ENCODE measurements around the gene HABP4. TPM values are rescaled to one million over a fixed set of nuclear protein-coding genes. Genes with fewer than 3 reads are reported as not detected.

HABP4 gene
- total RNA-seq, 4 donors from 2014 or later = 6.3 to 13.4 (median 10.2) TPM

GRCh38 chr9:96487949-96488348 is 38.0 kb downstream of the HABP4 start:
- no peak for DNase-seq (ENCODE audit: low spot score in 2 of 2)
- H3K4me3 ChIP-seq (ENCODE audit: low read depth, poor library complexity, severe bottlenecking) = no peak overlapping the region
- 50 to 70% methylated on average over 10 of the region's 10 CpGs for WGBS, 2 donors
- intact Hi-C loops (cut with DNase I; ENCODE audit: low total_unique reads) = no loop called here
- no peak for TF ChIP-seq CTCF (IDR thresholded peaks at IDR 0.05)
- TF ChIP-seq POLR2A (IDR thresholded peaks at IDR 0.05) = no peak

GRCh38 chr9:96489482-96489979 is 39.6 kb downstream of the HABP4 start:
- no peak for DNase-seq (ENCODE audit: low spot score in 2 of 2)
- 88 to 91% methylated on average over 12 of the region's 12 CpGs for WGBS, 2 donors
- H3K4me3 ChIP-seq (ENCODE audit: low read depth, poor library complexity, severe bottlenecking) = no peak overlapping the region
- no peak for TF ChIP-seq POLR2A (IDR thresholded peaks at IDR 0.05)
- TF ChIP-seq CTCF (IDR thresholded peaks at IDR 0.05) = no peak
- intact Hi-C loops (cut with DNase I; ENCODE audit: low total_unique reads) = no loop called here

- intact Hi-C loops (cut with DNase I; ENCODE audit: low total_unique reads) = no loop called here
Observed at GRCh38 chr9:96490534-96491078, 40.6 kb downstream of the HABP4 start.

GRCh38 chr9:96491079-96491879 is 41.3 kb downstream of the HABP4 start:
- intact Hi-C loops (cut with DNase I; ENCODE audit: low total_unique reads) = no loop called here
- H3K4me3 ChIP-seq (ENCODE audit: low read depth, poor library complexity, severe bottlenecking) = no peak overlapping the region
- DNase-seq (ENCODE audit: low spot score in 2 of 2) = no peak
- 77 to 82% methylated on average over 10 of the region's 10 CpGs for WGBS, 2 donors
- peak in 1 of 3 donors; percentile 12 for TF ChIP-seq CTCF (IDR thresholded peaks at IDR 0.05)
- TF ChIP-seq POLR2A (IDR thresholded peaks at IDR 0.05) = no peak

More at GRCh38 chr9:96490534-96491078, 40.6 kb downstream of the HABP4 start:
- TF ChIP-seq POLR2A (IDR thresholded peaks at IDR 0.05) (no peak), CTCF (IDR thresholded peaks at IDR 0.05) (no peak)
- 95 to 96% methylated on average over 10 of the region's 10 CpGs for WGBS, 2 donors
- H3K4me3 ChIP-seq (ENCODE audit: low read depth, poor library complexity, severe bottlenecking) = no peak overlapping the region
- DNase-seq (ENCODE audit: low spot score in 2 of 2) = no peak

GRCh38 chr9:96491880-96492525 is 42.0 kb downstream of the HABP4 start:
- no peak for TF ChIP-seq CTCF (IDR thresholded peaks at IDR 0.05)
- TF ChIP-seq POLR2A (IDR thresholded peaks at IDR 0.05) = no peak
- intact Hi-C loops (cut with DNase I; ENCODE audit: low total_unique reads) = no loop called here
- no peak for DNase-seq (ENCODE audit: low spot score in 2 of 2)
- WGBS, 2 donors = 87% methylated on average over 17 of the region's 17 CpGs
- H3K4me3 ChIP-seq (ENCODE audit: low read depth, poor library complexity, severe bottlenecking) = no peak overlapping the region
